Stimulated activated CD4-positive, alpha-beta T cell treated with anti-CD3 and anti-CD28 coated beads, Interleukin-15, amount 100 ng/mL, for 1 hour (primary cell): ENCODE measurements around the gene BICD2.
"Not testable (repeated sequence)": the region's sequence is repeated elsewhere in the genome, so short reads cannot be mapped to it uniquely, and the experiment has no call there.

Experiments
- DNase-seq, 2 donors: peaks; one replicate each; pipeline ENCODE4 v3.0.0-alpha.2; 2020; ENCODE audit warnings: low read depth in 1 of 2, low spot score in 1 of 2

BICD2 gene

DNA sequence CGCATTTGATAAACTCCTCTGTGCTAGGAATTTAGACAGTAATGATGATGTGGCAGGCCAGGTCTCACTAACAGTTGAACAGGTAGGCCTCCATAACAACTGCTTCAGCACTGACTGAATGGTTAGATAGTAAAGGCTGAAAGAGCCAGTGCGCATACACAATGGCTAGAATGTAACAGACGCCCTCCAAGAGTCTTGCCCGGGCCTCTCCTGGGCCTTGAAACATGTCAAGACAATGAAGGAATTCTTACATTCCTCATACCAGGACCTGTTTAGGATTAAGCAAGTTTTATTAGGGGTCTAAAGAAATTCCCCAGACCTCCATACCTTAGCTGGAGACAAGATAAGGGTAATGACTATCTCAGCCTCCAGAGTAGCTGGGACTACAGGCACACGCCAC is 6.7 kb upstream of the BICD2 start:
- no peak for DNase-seq

DNA sequence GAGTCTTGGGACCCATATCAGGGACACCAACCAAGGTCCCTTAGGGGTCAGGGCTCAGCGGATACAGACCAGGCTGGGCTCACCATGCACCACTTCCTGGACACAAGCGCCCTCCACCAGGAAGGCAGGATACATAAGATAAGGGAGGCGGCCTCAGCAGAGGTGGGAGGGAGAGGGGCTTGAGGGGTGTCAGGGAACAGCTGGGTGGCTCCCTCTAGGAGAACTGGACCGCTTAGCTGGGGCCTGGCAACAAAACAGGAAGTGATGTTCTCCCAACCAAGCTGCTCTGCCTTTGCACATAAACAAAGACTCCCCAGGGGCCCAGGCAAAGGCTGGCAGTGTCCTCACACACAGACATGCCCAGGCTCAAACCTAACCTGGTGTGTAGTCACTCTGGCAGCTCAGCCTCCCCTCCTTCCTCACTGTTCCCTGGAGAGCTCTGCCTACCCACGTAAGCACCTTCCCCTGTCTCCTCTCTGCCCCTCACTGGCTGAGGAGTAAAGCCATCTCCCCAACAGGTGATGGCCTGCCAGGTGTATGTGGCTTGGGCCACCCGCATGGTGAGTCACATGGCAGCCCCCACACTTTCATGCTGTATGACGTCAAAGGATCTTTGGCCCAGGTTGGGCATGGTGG is 5.8 kb upstream of the BICD2 start:
- no peak for DNase-seq

DNA sequence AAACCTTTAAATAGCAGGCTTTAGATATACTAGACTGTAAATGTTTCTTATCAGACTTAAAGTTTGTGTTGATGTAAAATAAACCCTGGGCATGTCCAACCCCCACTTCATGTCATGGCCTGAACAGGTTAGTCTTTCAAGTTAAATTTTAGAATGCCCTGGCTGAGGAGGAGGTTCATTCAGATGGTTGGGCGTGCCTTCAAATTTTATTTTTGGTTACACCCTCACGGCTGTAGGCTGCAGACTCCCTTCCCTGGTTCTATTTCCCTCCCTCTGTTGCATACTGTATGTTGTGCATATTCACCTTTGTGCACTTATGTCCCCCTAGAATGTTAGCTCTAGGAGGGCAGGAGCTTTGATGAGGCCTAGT is 5.3 kb upstream of the BICD2 start:
- no peak for DNase-seq

DNA sequence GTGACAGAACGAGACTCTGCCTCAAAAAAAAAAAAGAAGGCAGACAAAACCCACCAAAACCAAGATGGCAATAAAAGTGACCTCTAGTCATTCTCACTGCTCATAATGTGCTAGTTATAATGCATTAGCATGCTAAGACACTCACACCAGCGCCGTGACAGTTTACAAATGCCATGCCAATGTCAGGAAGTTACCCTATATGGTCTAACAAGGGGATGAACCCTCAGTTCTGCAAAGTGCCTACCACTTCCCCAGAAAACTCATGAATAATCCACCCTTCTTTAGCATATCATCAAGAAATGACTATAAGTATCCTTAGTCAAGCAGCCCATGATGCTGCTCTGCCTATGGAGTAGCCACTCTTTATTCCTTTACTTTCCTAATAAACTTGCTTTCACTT is 4.7 kb upstream of the BICD2 start:
- DNase-seq: no peak

DNA sequence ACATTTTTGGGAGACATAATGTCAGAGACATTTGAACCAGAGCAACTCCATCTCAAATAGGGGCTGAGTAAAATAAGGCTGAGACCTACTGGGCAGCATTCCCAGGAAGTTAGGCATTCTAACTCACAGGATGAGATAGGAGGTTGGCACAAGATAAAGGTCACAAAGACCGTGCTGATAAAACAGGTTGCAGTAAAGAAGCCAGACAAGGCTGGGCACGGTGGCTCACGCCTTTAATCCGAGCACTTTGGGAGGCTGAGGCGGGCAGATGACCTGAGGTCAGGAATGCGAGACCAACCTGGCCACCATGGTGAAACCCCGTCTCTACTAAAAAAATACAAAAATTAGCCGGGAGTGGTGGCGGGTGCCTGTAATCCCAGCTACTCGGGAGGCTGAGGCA is 4.2 kb upstream of the BICD2 start:
- DNase-seq: not testable (repeated sequence)

DNA sequence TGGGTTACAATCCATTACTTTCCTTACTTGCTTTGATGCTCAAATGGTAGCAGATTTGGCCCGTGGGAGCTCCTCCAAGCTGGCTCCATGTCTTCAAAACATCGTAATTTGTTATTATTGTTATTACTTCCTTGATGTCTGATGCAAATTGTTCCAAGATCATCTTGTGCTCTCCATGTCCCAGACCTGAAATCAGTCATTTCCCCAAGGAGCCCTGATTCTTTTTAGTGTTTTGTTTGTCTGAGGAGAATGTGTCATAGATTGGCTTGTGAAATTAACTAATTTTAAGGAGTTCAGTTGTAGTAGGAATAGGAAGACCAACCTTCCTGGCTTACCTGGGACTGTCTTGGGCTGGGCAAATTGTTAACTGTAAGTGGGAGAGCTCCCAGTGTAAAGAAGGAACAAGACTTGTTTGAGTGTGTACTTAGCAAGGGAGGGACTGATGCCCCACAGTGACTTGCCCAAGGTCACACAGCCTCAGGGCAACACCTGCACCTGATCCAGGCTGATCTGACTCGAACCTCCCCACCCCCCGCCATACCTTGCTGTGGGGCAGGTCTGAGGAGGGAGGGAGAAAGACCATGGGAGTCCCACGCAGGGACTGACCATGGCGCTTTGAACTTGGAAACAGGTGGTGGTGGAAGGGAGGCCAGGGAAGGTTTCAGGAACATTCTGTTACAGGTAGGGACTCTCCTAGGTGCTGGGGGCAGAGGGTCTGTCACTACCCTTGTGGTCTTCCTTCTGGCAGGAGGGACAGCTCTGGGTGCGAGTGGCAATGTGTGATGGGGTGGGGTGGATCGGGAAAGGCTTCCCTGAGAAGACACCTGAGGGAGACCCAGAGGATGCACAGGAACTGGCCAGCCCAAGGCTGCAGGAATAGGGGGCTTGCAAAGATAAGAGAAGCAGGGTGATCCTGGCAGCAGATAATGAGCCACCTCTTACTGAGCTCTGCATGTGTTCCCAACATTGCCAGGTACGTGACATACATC is 2.7 kb upstream of the BICD2 start:
- no peak for DNase-seq

DNA sequence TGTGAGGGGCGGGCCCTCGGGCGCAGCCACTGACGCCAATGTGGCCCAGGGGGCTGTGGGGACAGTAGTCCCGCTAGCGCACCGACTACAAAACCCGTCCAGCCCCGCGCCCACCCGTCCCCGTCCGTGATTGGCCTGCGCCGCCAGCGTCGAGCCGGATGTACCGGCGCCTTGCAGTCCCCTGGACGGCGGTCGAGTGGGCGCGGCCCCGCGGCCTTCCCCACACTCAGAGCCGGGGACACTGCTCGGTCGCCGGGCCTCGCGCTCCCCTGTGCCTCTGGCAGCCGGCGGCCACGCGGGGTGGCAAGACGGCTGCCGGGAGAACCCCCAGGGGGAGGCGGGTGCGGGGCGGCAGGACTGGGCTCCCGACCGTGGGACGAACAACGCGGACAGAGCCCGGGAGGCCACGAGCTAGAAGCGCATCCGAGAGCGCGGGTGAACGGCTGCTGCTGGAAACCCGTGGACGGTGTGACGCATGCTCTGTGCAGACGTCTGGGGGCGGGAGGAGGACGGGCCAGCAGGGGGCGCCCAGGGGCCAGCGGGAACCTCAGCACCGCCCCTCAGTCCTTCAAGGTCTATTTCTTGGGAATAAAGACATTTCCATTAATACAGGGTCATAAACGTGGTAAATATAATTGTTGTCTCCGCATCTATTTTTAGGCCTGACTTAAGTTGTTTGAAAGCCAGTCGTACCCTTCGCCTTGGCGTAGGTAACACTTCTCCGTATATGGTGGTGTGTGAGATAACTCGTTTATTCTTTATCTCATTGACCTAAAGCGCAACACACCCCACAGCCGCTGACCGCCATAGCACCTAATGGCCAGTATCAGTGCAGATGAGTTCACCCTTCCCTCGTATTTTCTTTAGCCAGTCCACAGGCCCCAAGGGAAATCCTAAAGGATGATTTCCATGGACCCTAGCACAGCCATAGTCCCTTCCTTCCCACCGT is 629 bp upstream of the BICD2 start:
- DNase-seq: peak; percentile 96 to 97

DNA sequence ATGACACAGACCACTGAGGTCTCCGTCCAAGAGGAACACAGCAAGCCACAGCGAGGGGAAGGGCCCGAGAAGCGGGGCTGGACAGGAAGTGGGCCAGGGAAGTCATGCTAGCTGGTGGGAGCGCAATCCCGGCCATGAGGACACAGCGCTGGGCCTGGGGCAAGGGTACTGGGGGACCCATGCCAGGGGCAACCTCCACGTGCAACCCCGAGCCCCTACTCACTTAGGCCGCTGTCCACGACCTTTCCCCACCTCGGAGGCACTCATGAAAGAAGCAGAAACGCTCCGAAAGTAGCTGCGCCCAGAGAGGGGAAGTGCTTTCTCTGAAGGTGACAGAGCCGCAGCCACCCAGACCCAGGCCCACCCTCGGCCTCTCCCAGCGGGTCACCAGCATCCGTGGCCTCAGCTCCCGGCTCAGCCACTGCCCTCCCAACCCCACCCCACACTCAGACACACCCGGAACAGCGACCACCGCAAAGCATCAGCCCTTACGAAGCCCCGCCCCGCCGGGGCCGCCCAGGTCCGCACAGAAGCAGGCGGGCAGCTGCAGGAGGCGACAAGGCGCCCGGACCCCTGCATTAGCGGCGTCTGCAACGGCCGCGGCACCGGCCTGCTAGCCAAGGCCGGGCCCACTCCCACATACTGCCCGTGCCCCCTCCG is 782 bp downstream of the BICD2 start:
- DNase-seq: no peak

DNA sequence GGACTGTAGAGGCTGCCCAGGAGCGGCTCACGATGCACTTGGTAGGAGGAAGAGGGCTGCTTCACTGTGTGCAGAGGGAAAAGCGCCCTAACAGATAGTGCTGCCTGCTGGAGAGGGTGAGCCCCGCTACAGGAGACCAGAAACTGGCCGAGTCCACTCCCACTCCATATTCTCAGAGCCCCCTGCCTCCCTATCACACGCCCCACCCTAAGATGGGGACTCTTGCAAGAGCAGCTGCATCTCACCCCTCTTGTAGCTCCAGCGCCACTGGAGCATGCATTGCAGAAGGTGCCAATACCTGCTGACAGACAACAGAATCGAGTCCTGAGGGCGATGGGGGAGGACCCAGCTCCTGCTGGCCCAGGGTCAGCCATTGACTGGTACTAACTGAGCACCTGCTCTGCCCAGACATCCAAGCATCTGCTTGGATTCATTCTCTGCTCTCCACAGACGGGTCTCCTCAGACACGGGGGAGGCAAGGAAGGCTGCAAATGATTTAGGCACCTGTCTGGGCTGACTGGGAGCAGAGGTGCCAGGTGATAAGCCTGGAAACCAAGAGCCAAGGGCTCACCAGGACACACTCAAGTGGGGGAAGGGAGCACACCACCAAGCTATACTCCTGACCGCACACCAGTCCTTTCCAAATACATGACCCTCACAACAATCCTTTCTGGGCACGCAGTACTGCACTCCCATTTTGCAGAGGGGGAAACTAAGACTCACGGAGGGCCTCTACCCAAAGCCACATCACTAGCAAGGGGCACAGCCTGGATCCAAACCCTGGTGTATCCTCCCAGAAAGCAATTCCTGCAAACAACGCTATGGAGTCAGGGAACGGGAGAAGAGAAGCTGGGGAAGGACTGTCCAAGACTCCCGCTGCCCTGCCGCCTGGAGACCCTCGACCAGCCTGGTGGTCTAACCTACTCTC is 1.6 kb downstream of the BICD2 start:
- no peak for DNase-seq

DNA sequence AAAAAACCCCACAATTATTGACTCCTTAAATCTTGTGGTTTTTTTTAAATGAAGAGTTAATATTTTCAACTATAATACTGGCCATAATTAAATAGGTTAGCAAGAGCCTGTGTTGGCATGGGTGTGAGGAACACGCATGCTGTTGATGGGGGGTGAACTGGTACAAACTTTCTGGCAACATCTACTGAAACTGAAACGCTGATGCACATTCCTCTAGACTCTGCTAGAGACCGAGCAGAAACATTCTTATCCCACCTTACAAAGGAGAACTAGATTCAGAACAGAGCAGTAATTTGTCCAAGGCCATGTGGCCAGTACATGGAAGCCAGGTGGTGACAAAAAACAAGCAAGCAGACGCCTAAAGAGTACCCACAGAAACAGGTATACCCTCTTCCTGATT is 2.4 kb downstream of the BICD2 start:
- no peak for DNase-seq

DNA sequence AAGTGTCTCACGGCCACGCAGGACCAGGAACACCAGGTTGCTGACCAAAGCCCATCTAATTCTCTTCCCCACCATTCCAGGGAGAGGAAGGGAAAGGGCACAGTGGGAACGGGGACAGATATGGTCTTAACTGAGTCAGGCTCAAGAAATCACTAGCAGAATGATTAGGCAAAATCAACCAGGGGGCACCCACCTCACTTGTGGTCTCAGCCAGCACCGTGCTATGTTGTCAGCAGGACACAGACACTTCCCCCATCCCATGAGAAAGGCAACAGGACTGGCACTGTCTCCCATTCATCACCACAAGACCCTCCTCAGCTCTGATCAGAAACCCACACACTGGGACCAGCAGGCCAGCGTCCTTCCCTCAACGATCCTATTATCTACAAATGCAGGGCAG is 2.9 kb downstream of the BICD2 start:
- DNase-seq: no peak

DNA sequence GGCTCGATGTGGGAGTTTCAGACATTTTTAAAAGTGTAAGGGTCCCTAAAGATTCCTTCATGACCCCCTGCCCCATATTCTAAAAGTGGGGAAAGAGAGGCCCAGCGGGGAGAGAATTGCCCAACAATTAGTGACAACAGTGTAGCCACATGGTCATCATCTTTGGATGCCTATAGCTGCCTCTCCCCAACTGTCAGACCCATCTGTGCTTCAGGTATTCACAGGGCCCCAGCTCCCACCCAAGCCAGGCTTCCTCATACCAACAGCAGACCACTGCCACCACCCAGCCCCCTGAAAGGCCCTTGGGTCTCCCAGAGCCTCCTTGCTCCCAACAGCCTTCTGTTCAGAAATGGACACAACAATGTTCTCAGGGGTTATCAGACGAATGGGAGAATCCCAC is 4.1 kb downstream of the BICD2 start:
- no peak for DNase-seq

DNA sequence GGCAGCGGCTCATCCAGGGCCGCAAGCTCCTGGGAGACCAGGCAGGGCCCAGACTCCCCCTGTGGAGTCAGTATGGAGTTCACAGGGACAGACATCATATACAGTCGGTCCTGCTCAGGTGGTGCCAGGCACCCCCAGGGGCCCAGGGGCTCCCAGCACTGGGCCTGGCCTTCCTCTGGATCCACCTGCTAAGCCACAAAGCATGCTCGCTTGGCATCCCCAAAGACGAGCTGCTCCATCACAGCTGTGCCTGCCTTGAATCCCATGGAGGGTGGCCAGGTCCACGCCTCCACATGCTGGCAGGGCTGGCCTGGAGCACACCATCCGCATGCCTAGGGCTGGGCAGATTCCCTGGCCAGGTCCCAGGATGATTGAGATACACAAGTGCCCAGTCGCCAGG is 4.6 kb downstream of the BICD2 start:
- no peak for DNase-seq

DNA sequence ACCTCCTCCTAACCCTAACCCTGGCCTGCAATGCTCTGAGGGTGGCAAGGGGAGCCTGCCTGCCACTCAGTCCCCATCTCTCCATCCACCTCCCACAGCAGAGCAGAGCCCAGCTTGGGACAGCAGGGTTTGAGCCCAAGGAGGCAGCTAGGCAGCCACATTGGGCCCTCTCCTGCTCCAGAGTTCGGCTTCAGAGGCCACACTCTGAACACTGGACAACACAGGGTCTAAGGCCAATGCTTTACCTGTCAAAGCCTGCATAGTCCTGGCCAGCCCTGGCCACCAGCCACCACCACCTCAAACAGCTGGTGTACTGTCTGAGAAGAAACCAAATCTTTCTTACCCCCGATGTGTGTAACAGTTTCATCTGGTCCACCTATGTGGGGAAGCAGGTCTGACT is 5.2 kb downstream of the BICD2 start:
- no peak for DNase-seq

DNA sequence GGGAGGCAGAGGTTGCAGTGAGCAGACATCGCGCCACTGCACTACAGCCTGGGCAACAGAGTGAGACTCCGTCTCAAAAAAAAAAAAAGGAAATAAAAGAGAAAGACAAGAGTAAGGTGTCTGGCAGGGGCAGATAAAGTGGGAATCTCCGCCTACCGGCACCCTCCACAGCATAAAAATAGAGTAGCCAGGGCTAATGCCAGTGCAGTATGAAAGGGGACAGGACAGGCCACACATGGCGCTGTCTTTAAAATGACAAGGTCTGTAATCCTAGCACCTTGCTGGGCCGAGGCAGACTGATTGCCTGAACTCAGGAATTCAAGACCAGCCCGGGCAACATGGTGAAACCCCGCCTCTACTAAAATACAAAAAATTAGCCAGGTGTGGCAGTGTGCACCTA is 7.8 kb downstream of the BICD2 start:
- DNase-seq: no peak

DNA sequence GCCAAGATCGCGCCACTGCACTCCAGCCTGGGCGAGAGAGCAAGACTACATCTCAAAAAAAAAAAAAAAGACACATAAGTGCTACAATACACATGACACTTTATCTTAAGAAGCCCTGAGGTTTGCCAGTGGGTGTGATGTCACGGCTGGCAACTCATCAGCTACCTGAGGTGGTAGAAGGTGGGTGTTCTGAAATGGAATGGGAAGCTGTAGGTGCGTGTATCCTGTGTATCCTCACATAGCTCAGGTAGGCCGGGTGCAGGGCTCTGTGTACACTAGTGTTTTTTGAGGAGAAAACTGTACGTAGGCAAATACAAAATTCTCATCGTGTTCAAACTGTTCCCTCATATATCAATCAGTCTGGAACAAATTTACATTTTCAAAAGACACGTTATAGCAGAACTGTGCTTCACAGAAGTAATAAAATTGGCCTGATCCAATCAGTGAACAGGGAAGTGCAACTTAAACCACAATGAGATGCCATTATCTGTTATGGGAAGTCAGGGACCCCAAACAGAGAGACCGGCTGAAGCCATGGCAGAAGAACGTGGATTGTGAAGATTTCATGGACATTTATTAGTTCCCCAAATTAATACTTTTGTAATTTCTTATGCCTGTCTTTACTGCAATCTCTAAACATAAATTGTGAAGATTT is 10.4 kb downstream of the BICD2 start:
- DNase-seq: no peak

DNA sequence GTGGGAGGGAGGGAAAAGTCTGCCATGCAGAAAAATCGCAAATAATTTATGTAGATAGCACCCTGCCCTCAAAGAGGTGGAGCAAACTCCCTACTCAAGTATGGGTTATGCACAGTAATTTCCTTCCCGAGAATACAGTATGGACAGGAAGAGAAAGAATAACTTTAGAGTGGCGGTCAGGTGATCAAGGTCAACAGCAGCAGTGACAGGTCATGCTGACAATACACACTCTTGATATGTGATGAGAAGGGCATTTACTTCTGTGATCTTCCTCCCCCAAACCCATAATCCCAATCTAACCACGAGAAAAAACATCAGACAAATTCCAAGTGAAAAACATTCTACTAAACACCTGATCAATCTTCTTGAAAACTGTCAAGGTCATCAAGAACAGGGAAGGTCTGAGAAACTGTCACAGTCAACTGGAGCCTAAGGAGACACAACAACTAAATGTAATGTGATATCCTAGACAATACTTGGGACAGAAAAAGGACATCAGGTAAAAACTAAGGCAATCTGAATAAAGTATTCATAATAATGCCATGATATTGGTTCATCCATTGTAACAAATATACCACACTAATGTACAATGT is 11.7 kb downstream of the BICD2 start:
- no peak for DNase-seq

DNA sequence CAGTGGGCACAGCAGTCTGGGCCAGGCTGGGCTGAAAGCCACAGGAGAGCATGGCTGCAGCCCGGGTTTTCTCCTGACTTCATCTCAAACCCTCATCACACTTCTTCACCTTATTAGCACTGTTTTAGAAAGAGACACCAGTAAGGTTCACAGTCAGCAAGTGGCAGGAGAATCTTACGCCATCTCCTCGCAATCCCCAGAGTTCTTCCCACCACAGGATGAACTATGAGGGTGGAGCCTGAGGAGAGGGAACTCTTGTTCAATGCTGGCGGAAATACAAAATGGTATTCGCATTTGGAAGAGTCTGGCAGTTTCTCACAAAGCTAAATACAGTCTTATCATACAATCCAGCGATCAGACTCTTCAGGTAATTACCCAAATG is 14.7 kb downstream of the BICD2 start:
- no peak for DNase-seq
